G401.6 (cell line): ENCODE results near the gene GAD1.

Experiments
- FAIRE-seq: peaks from 2 replicates; lab custom pipeline; 2012; peaks lifted over from hg19 to GRCh38; lab: Jason Lieb, UNC

Gene GAD1

GRCh38 chr2:170816504-170817092 is at the start of gene GAD1:
Gene GAD1 (plus strand): TSS chr2:170816887. CDS start chr2:170818592, 1,705 bp downstream.
- FAIRE-seq, result peak; percentile 87

GRCh38 chr2:170770008-170770605 is 46.6 kb upstream of the GAD1 start, which contains the start of gene ERICH2:
Gene ERICH2 (plus strand): TSS chr2:170770378. CDS start chr2:170770682, 304 bp downstream.
- FAIRE-seq, result peak; percentile 65

- FAIRE-seq, result no peak
Observed at GRCh38 chr2:170770606-170771420, 45.9 kb upstream of the GAD1 start.

DNA sequence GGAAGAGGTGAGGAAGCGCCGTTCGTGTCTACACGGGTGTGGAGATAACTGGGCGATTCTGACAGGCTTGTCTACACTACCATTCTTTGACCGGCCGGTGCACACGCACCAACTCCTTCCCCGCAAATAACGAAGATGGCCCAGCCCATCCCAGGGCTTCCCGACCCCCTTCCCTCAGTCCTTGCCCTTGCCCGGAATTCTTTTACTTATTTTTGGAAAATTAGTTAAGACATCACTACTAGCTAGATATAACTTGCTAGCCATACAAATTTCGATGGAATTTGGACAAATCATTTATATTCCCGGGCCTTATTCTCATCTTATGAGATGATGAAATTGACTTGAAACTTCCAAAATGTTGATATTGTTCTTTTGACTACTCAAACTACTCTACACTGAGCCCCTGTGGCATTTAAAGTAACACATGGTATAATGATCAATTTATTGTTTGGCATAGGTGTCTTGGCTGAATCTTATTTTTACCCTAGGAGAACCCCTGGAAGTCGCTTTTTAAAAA is 45.2 kb upstream of the GAD1 start:
- FAIRE-seq, result no peak

DNA sequence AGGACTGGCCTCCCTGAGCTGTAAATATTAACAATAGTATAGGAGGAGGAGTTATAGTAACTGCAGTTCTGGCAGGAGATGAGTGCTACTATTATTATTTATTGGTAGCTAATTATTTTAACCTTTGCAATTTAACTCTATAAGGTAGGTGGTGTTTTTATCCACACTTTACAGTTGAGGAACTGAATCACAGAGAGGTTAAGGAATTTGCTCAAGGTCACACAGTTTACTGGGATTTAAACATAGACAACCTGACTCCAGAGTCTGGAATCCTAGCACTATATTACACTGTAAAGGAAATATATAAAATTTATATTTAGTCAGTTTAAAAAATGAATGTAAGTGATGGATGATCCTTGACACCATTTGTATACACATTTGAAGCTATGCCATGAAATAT is 44.4 kb upstream of the GAD1 start:
- no peak for FAIRE-seq

- FAIRE-seq, result no peak
Observed at GRCh38 chr2:170774074-170774473, 42.6 kb upstream of the GAD1 start.

GRCh38 chr2:170778900-170779299 is 37.8 kb upstream of the GAD1 start:
- no peak for FAIRE-seq

GRCh38 chr2:170779304-170779703 is 37.4 kb upstream of the GAD1 start:
- no peak for FAIRE-seq

GRCh38 chr2:170782673-170783072 is 34.0 kb upstream of the GAD1 start:
- no peak for FAIRE-seq

DNA sequence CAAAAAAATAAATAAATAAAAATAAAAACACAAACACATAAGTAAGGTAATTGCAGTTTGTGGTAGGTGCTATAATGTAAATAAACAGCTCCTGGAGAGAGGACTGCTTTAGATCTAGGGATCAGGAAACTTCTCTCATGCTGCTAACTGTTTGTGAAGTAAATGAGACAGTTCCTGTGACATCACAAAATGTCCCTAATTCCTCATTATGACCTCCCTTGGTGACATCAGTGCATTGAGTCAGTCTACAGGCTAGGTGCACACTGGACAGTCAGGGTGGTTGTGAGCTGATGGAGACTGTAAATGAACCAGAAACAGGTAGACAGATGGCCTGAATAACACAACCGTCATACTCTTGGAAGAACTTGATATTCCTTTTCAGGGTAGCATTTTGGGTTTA is 33.1 kb upstream of the GAD1 start:
- FAIRE-seq, result no peak

DNA sequence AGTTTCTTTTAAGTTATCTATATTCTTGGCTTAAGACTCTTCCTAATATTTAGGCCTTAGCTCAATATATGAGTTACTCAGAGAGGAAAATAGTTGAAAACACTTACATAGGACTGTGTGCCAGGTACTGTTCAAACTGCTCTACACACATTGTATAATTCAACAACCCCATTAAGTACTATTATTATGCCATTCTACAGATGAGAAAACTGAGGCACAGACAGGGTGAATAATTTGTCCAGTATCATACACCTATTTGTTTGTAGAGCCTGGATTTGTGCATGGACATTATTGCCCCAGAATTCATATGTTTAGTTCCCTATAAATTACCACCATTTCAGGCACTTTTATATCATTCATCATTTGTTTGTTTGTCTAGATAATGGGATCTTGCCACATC is 17.7 kb upstream of the GAD1 start:
- FAIRE-seq, result no peak

GRCh38 chr2:170806548-170806947 is 10.1 kb upstream of the GAD1 start:
- FAIRE-seq, result no peak

GRCh38 chr2:170812710-170813600 is 3.7 kb upstream of the GAD1 start:
- peak; percentile 96 for FAIRE-seq

GRCh38 chr2:170813611-170814532 is 2.8 kb upstream of the GAD1 start:
- no peak for FAIRE-seq

DNA sequence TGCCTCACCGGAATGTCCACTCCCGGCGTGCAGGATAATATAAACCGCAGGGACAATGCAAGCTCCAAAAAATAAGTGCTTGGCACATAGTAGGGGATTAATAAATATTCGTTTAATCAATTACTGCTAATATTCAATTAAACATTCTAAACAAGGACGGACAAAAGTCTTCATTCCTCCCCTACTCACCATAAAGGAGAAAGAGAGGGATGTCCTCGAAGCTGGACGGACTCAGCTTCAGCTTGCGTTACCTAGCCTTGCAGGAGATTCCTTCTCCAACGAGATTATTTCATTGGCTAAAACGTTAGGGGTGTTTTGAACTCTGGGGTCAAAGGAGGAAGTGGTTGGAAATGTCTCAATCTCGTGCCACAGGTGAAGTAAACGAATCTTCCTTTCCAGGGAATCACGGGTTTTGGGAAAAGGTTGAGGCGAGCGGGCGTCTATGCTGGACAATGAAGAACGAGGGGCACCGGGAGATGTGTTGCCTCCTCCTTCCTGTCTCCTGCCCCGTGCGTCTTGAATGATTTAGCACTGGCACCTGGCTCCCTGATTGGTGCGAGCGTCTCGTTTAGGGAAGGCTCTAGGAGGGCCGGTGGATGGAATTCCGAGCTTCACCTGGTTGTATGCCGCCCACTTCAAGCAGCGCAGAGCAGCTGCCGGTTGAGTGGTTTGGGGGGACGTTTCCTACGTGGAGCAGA is 2.0 kb upstream of the GAD1 start:
- FAIRE-seq, result no peak

DNA sequence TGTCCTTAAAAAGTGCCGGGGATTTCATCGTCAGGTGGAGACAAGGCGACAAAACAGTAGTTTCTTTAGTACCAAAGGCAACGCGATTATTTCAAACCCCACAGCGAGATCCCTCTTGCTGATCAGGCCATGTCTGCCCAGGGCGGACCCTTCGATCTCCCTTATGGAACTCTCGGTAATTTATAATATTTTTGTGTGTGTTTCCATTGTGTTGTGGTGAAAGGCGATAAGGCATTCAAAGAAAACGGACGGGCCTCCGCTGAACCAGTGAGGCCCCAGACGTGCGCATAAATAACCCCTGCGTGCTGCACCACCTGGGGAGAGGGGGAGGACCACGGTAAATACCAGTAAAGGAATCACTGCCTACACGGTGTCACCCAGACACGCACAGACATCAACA is 1.4 kb upstream of the GAD1 start:
- FAIRE-seq, result no peak

DNA sequence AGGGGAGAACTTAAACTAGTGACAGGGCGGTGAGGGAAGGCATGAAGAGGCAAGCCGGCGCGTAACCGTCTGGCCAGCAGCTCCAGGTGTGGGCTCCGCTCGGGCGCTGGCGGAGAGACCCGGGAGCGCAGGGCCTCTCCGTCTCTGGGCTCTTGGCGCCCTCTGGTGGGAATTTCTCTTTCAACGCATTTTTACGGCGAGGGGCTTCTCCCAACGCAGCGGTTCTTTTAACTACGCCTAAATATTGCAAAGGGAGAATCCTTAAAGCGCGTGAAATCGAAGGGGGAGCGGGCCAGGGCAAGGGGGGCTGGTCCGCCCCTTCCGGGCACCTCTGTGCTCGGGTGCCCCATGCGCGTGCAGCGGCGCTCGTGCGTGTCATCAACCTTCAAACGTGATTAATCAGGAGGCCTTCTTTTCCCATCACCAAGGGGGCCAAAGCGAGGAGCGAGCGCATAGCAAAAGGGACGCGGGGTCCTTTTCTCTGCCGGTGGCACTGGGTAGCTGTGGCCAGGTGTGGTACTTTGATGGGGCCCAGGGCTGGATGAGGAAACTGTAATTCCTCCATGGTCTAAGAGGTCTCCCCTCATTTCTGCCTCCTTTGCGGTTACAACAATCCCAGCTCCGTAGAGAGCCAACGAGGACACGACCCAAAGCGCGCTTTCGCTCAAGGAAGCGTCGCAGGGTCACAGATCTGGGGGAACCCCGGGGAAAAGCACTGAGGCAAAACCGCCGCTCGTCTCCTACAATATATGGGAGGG is 762 bp upstream of the GAD1 start:
- FAIRE-seq, result peak; percentile 80

DNA sequence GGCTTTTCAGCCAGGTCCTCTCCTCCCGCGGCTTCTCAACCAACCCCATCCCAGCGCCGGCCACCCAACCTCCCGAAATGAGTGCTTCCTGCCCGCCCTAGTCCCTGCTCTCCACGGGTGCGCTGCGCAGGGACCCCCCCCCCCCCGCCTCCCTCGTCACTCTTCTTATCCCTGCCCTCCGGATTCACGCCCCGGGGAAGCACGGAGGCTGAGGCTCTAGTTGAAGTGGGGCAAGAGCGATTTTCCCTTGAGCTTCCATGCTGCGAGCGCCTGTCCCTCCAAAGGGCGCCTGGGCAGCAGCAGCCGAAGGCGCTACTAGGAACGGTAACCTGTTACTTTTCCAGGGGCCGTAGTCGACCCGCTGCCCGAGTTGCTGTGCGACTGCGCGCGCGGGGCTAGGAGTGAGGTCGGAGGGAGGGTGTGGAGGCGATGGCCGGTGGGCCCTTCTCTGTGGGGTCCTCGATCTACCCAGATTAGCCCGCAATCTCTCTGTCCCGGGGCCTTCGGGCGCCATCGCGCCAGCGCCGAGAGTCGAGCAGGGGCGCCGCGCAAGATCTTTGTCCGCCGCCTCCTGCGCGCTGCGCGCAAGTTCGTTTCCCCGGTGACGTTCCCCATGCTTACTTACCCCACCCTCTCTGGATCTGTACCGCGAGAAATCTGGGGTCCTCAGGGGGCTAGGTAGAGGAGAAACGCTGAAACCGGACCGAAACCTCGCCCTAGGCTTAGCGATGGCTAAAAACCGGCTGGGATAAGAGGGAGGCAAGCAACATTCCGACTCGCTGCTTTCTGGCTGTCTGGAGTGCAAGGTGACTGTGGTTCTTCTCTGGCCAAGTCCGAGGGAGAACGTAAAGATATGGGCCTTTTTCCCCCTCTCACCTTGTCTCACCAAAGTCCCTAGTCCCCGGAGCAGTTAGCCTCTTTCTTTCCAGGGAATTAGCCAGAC is 677 bp downstream of the GAD1 start:
- no peak for FAIRE-seq
